Ascending aorta (tissue), 2 donors: ENCODE results near the gene STOX2. TPM values are rescaled to one million over a fixed set of nuclear protein-coding genes. Genes with fewer than 3 reads are reported as not detected.

Experiments
- DNase-seq, 2 donors: peaks; one replicate each; pipeline ENCODE4 v3.0.0-alpha.2; 2019; ENCODE audit warnings: low spot score in 2 of 2
- H3K27ac ChIP-seq, 2 donors: fragments of 200-600 bp; sonication (generic); one replicate each; pipeline ENCODE4 v1.5.1; 2016 to 2017; ENCODE audit warnings: mild to moderate bottlenecking in 1 of 2
- H3K27me3 ChIP-seq: fragments of 200-600 bp; sonication (generic); one replicate; pipeline ENCODE4 v1.5.1; 2017
- H3K36me3 ChIP-seq, 2 donors: fragments of 200-600 bp; sonication (generic); one replicate each; pipeline ENCODE4 v1.5.1; 2016
- H3K4me1 ChIP-seq, 2 donors: fragments of 200-600 bp; sonication (generic); one replicate each; pipeline ENCODE4 v1.5.1; 2016 to 2017; ENCODE audit warnings: mild to moderate bottlenecking in 1 of 2
- H3K4me3 ChIP-seq, 2 donors: fragments of 200-600 bp; sonication (generic); one replicate each; pipeline ENCODE4 v1.5.1; 2016 to 2017; ENCODE audit warnings: mild to moderate bottlenecking in 1 of 2
- H3K9me3 ChIP-seq, 2 donors: fragments of 200-600 bp; sonication (generic); one replicate each; pipeline ENCODE4 v1.5.1; 2016
- CTCF ChIP-seq, 3 experiments: fragments of 200-600 bp in 2 of 3; fragments of 450-650 bp in 1 of 3; sonication (generic) in 2 of 3; IDR thresholded peaks; one replicate each; pipeline ENCODE4 v1.5.1; 2016 to 2019; ENCODE audit warnings: antibody characterized with exemption in 3 of 3, mild to moderate bottlenecking in 1 of 3, moderate library complexity in 1 of 3
- intact Hi-C: fragments of 100-400 bp; cut with DNase I; formaldehyde crosslinking; loops from one replicate; pipeline ENCODE4 v1.15.1; 2023
- total RNA-seq: library from RNA; depleted of rRNA; stranded (reverse); fragments of >200 nt; gene quantifications from one replicate; pipeline ENCODE4 v1.1.0, GENCODE V29; 2016

The STOX2 gene
- total RNA-seq, 1 donor from 2014 or later: 41.7 TPM

DNA sequence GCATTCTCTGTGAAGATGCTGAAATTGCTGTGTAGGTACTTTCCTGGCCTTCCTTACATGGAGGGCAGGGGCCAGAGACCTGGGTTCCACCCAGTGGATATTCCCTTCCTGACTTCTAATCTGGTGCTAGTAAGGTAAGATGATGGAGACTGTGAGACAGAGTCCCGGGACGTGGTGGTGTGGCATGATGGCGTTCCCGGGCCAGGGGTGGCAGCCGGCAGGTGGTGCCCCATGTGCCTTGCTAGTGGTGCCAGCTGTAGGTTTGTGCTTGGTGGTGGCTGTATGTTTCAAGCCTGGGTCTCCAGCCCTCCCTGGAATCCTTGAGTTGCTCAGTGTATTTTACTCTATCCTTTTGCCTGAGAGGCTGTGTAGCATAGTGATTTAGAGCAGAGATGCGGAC, 10.9 kb downstream of the STOX2 start:
- intact Hi-C loops: no loop called here
- Histone ChIP-seq H3K9me3 (no peaks in the 10 kb centered on the region), H3K4me1 (no peaks in the 10 kb centered on the region), H3K4me3 (no peak overlapping the region), H3K36me3 (no peaks in the 10 kb centered on the region), H3K27me3 (no peaks in the 10 kb centered on the region), H3K27ac (no peak overlapping the region)
- TF ChIP-seq CTCF (IDR thresholded peaks at IDR 0.05): no peak
- DNase-seq: no peak

- no peak for DNase-seq
- no peak overlapping the region for H3K4me3 ChIP-seq
- no peak overlapping the region for H3K27ac ChIP-seq
- no peaks in the 10 kb centered on the region for H3K9me3 ChIP-seq
- TF ChIP-seq CTCF (IDR thresholded peaks at IDR 0.05): no peak
- no peaks in the 10 kb centered on the region for H3K4me1 ChIP-seq
- no peaks in the 10 kb centered on the region for H3K27me3 ChIP-seq
- H3K36me3 ChIP-seq: no peaks in the 10 kb centered on the region
- intact Hi-C loops: no loop called here
Observed at GRCh38 chr4:183918696-183919095, 13.6 kb downstream of the STOX2 start.

GRCh38 chr4:183919141-183919540, 14.0 kb downstream of the STOX2 start:
- Histone ChIP-seq H3K27me3 (no peaks in the 10 kb centered on the region), H3K4me3 (no peak overlapping the region), H3K9me3 (no peaks in the 10 kb centered on the region), H3K27ac (no peak overlapping the region), H3K36me3 (no peaks in the 10 kb centered on the region), H3K4me1 (no peaks in the 10 kb centered on the region)
- no peak for TF ChIP-seq CTCF (IDR thresholded peaks at IDR 0.05)
- DNase-seq: no peak
- intact Hi-C loops: no loop called here

- Histone ChIP-seq H3K4me3 (no peak overlapping the region), H3K9me3 (no peaks in the 10 kb centered on the region), H3K27me3 (no peaks in the 10 kb centered on the region), H3K27ac (no peak overlapping the region), H3K36me3 (no peaks in the 10 kb centered on the region), H3K4me1 (no peaks in the 10 kb centered on the region)
- no peak for TF ChIP-seq CTCF (IDR thresholded peaks at IDR 0.05)
- intact Hi-C loops: no loop called here
- no peak for DNase-seq
Observed at GRCh38 chr4:183920512-183920911, 15.4 kb downstream of the STOX2 start.

DNA sequence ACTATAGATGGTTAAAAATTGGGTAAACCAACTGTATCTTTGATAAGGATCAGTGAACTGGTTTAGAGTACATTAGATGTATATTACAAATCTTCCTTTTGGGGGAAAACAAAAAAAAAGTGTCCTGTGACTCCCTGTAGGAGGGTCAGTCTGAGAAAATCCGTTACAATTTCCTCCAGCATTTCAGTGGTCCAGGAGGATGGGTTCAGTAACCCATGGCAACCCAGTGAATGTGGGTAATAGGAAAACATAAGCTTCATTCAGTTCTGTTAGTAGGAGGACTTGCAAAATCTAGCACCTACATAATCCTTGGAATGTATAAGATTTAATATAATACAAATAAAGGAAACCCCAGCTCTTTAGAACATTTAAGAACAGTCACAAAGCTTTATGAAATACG, 16.2 kb downstream of the STOX2 start:
- intact Hi-C loops: no loop called here
- H3K9me3 ChIP-seq: no peaks in the 10 kb centered on the region

More for the DNA sequence above, 16.2 kb downstream of the STOX2 start:
- no peaks in the 10 kb centered on the region for H3K27me3 ChIP-seq
- H3K4me1 ChIP-seq: no peaks in the 10 kb centered on the region
- H3K4me3 ChIP-seq: no peak overlapping the region
- no peak for TF ChIP-seq CTCF (IDR thresholded peaks at IDR 0.05)
- H3K27ac ChIP-seq: no peak overlapping the region
- no peak for DNase-seq
- H3K36me3 ChIP-seq: no peaks in the 10 kb centered on the region
